ENCODE data around the gene C9orf50. TPM values are rescaled to one million over a fixed set of nuclear protein-coding genes. Genes with fewer than 3 reads are reported as not detected.

Gene C9orf50
- total RNA-seq, 1 donor from 2014 or later = 0.87 TPM

GRCh38 chr9:129585352-129585751, 35.5 kb downstream of the C9orf50 start:
- peak overlapping the region; percentile 76 for H3K27ac Mint-ChIP-seq
- no peak for TF ChIP-seq CTCF (IDR thresholded peaks at IDR 0.05; ENCODE audit: unreplicated experiment)

GRCh38 chr9:129584136-129584535, 36.8 kb downstream of the C9orf50 start:
- H3K27ac Mint-ChIP-seq = peak overlapping the region; percentile 76
- no peaks in the 10 kb centered on the region for H3K27me3 Mint-ChIP-seq (ENCODE audit: low read depth)
- H3K4me1 Mint-ChIP-seq = peaks cover 35% of the 10 kb centered on the region
- no peak for DNase-seq (ENCODE audit: low spot score in 2 of 2, unreplicated experiment in 2 of 2)
- no peaks in the 10 kb centered on the region for H3K9me3 Mint-ChIP-seq
- H3K4me3 Mint-ChIP-seq = no peak overlapping the region
- H3K36me3 Mint-ChIP-seq = no peaks in the 10 kb centered on the region
- no peak for TF ChIP-seq CTCF (IDR thresholded peaks at IDR 0.05; ENCODE audit: unreplicated experiment)

More at GRCh38 chr9:129585352-129585751, 35.5 kb downstream of the C9orf50 start:
- Mint-ChIP-seq H3K4me1 (peaks cover 35% of the 10 kb centered on the region), H3K4me3 (no peak overlapping the region), H3K9me3 (no peaks in the 10 kb centered on the region), H3K27me3 (ENCODE audit: low read depth) (no peaks in the 10 kb centered on the region), H3K36me3 (no peaks in the 10 kb centered on the region)
- no peak for DNase-seq (ENCODE audit: low spot score in 2 of 2, unreplicated experiment in 2 of 2)

- Mint-ChIP-seq H3K9me3 (no peaks in the 10 kb centered on the region), H3K27ac (no peak overlapping the region), H3K4me1 (peaks cover 30% of the 10 kb centered on the region), H3K27me3 (ENCODE audit: low read depth) (no peaks in the 10 kb centered on the region), H3K36me3 (no peaks in the 10 kb centered on the region), H3K4me3 (no peak overlapping the region)
- DNase-seq (ENCODE audit: low spot score in 2 of 2, unreplicated experiment in 2 of 2) = no peak
- no peak for TF ChIP-seq CTCF (IDR thresholded peaks at IDR 0.05; ENCODE audit: unreplicated experiment)
Measured at GRCh38 chr9:129583308-129584038, 37.4 kb downstream of the C9orf50 start.

- Mint-ChIP-seq H3K27me3 (ENCODE audit: low read depth) (no peaks in the 10 kb centered on the region), H3K36me3 (no peaks in the 10 kb centered on the region), H3K4me1 (peaks cover 26% of the 10 kb centered on the region), H3K27ac (no peak overlapping the region), H3K4me3 (no peak overlapping the region), H3K9me3 (no peaks in the 10 kb centered on the region)
- no peak for TF ChIP-seq CTCF (IDR thresholded peaks at IDR 0.05; ENCODE audit: unreplicated experiment)
- DNase-seq (ENCODE audit: low spot score in 2 of 2, unreplicated experiment in 2 of 2) = no peak
Measured at GRCh38 chr9:129582855-129583254, 38.0 kb downstream of the C9orf50 start.

GRCh38 chr9:129581505-129582189, 39.3 kb downstream of the C9orf50 start:
- DNase-seq (ENCODE audit: low spot score in 2 of 2, unreplicated experiment in 2 of 2) = no peak
- TF ChIP-seq CTCF (IDR thresholded peaks at IDR 0.05; ENCODE audit: unreplicated experiment) = no peak
- H3K4me3 Mint-ChIP-seq = no peak overlapping the region
- no peaks in the 10 kb centered on the region for H3K27me3 Mint-ChIP-seq (ENCODE audit: low read depth)
- peaks cover 18% of the 10 kb centered on the region for H3K4me1 Mint-ChIP-seq
- H3K36me3 Mint-ChIP-seq = no peaks in the 10 kb centered on the region
- no peak overlapping the region for H3K27ac Mint-ChIP-seq
- H3K9me3 Mint-ChIP-seq = no peaks in the 10 kb centered on the region
